PFSK-1 (cell line): ENCODE data around the gene KANK4.

ENCODE experiments used
- SIN3A ChIP-seq: IDR thresholded peaks from 2 replicates; pipeline ENCODE4 v1.6.1; 2012; ENCODE audit warnings: mild to moderate bottlenecking, low read length, moderate library complexity, borderline replicate concordance; ENCODE audit not compliant: insufficient read depth
- TAF1 ChIP-seq: IDR thresholded peaks from 2 replicates; pipeline ENCODE4 v1.6.1; 2012; ENCODE audit warnings: low read length, control low read depth, borderline replicate concordance; ENCODE audit not compliant: insufficient read depth
- TF ChIP-seq, protein P1 (sequence below), 2 experiments: IDR thresholded peaks; 2 replicates each; pipeline versions ENCODE4 v1.6.1 to v1.8.0; 2011 to 2012; ENCODE audit warnings: low read depth in 2 of 2, low read length in 2 of 2, control low read depth in 1 of 2, inconsistent platforms in 1 of 2, mild to moderate bottlenecking in 1 of 2, moderate library complexity in 1 of 2; ENCODE audit not compliant: insufficient read depth in 1 of 2

DNA sequence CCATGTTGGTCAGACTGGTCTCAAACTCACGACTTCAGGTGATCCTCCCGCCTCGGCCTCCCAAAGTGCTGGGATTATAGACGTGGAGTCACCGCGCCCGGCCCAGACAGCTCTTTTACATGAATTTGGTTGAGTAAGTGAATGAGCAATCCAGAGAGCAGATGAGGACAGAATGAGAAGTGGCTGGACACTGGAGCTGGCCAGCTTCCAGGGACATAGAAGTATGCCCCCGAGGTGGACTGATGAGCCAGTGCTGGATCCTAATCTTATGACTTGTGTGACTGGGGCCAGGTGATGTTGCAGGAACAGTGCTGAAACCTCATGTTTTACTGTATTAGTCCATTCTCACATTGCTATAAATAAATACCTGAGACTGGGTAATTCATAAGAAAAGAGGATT lies 35.9 kb upstream of the KANK4 start:
- TF ChIP-seq TAF1 = no peak
- no peak for TF ChIP-seq SIN3A
- TF ChIP-seq, protein P1, sequence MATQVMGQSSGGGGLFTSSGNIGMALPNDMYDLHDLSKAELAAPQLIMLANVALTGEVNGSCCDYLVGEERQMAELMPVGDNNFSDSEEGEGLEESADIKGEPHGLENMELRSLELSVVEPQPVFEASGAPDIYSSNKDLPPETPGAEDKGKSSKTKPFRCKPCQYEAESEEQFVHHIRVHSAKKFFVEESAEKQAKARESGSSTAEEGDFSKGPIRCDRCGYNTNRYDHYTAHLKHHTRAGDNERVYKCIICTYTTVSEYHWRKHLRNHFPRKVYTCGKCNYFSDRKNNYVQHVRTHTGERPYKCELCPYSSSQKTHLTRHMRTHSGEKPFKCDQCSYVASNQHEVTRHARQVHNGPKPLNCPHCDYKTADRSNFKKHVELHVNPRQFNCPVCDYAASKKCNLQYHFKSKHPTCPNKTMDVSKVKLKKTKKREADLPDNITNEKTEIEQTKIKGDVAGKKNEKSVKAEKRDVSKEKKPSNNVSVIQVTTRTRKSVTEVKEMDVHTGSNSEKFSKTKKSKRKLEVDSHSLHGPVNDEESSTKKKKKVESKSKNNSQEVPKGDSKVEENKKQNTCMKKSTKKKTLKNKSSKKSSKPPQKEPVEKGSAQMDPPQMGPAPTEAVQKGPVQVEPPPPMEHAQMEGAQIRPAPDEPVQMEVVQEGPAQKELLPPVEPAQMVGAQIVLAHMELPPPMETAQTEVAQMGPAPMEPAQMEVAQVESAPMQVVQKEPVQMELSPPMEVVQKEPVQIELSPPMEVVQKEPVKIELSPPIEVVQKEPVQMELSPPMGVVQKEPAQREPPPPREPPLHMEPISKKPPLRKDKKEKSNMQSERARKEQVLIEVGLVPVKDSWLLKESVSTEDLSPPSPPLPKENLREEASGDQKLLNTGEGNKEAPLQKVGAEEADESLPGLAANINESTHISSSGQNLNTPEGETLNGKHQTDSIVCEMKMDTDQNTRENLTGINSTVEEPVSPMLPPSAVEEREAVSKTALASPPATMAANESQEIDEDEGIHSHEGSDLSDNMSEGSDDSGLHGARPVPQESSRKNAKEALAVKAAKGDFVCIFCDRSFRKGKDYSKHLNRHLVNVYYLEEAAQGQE (IDR thresholded peaks at IDR 0.05; ENCODE audit: insufficient read depth in 1 of 2, low read depth in 2 of 2, low read length in 2 of 2) = no peak
